GM10266 (cell line): ENCODE results near the gene CELSR1.

Source experiments
- DNase-seq: peaks from one replicate; pipeline ENCODE4 v3.0.0; 2012; ENCODE audit errors: extremely low spot score
- CTCF ChIP-seq: IDR thresholded peaks from 2 replicates; pipeline ENCODE4 v1.5.1; 2012; ENCODE audit warnings: mild to moderate bottlenecking, low read depth; ENCODE audit not compliant: control insufficient read depth, insufficient read depth; ENCODE audit errors: missing control alignments

Gene CELSR1

DNA sequence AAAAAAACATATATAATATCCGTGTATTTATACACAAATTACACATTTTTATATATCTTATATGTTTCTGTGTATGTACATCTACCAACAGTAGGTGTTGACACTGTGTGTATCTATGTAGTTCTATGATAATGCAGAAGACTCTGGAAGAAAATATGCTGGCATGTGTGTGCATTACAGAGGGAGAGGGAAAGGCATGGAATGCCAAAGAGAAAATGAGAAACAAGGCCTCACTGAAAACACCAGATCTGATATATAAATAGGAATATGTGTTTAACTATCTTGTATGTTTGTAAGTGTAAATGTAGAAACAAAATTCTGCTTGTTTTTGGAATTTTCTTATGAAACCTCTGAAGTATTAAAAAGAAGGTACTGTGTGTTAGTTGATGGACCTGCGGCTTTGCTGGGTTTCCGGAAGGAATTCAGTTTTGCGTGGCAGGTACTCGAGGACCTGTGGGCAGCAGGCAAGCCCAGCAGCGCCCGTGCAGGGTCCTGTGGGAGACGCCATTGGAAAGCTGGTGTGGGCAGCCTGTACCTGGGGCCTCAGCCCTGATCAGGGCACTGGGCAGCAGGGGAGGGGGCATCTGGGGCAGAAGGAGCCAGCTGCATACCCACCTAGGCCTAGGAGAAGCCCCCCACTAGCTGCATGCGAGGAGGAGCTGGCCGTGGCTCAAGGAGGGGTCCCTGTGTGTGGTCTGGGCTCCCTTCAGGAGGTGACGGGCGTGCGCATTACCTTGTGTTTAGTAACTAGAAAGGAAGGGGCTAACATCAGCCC is 209.5 kb downstream of the CELSR1 start:
- TF ChIP-seq CTCF: no peak
- DNase-seq: no peak

DNA sequence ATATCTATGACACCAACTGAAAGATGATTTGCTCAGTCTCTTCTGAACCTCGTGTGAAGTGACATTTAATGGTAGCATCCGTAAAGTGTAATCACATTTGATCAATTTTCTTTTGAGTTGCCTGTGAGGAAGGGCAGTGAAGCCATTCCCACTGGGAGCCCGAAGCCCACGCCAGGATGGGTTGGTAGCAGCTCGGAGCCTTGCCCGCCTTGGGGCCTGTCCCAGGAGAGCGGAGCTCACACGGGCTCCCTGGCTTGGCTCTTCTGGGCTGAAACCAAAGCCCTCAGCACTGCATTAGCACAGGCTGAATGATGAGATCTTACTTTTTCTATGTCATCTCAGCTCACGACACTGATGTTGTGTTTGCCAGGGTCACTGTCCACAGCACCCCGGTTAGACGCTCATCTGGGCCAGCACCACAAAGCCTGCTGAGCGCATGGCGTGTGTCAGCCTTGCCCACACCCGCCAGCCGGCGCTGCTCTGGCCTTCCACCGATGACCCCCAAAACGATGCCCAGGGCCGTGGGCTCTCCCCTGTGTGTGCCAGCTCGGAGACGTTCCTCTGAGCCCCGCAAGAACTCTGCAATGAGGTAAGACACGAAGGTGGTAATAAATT is 211.2 kb downstream of the CELSR1 start:
- TF ChIP-seq CTCF: no peak

DNA sequence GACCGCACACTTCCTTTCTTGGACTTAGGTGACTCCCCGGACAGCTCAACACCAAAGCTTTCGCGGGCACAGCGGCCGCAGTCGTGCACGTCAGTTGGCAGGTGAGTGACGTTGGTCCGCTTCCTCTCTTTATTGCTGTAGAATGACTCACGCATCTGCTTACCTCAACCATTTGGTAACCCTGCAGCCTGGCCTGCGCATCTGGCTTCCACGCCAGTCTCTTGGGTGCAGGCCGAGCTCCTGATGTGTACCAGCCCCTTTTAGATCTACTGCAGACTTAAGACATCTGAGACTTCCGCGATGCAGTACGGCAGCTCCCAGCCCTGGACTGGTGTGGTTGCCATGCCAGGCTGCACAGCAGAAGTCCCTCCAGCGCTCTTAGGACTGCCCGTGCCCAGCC is 214.3 kb downstream of the CELSR1 start:
- no peak for DNase-seq

More for the DNA sequence above, 211.2 kb downstream of the CELSR1 start:
- DNase-seq: no peak

DNA sequence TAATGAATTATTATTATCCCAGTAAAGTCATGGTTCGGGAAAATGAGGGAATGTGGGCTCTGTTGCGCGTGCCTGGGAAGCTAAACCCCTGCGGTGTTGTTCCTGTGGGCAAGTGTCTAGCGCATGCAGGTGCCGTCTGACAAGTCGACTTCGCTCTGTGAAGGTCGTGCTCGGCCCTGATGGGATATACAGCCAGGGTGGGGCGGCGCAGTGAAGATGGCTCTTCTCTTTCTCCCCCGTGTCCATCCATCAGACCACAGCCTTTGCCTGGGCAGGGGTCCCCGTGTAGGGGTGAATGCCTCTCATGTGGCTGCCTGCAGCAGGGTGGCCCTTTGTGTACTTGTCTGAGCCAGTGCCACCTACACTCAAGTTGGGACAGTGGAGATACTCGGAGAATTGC is 214.7 kb downstream of the CELSR1 start:
- no peak for TF ChIP-seq CTCF
- no peak for DNase-seq

More for the DNA sequence above, 214.3 kb downstream of the CELSR1 start:
- no peak for TF ChIP-seq CTCF

- DNase-seq: no peak
- no peak for TF ChIP-seq CTCF
These were observed 216.6 kb downstream of the CELSR1 start for GRCh38 chr22:46320716-46321386.

- TF ChIP-seq CTCF: no peak
- DNase-seq: no peak
These were observed 217.2 kb downstream of the CELSR1 start for GRCh38 chr22:46320166-46320710.
